HepG2 (cell line): ENCODE results near the gene DUSP16. TPM values are rescaled to one million over a fixed set of nuclear protein-coding genes. Genes with fewer than 3 reads are reported as not detected.

Experiments used
- ETV5 ChIP-seq: IDR thresholded peaks from 2 replicates; pipeline ENCODE4 v1.6.1; 2018; ENCODE audit warnings: missing biosample characterization, missing genetic modification reagents, inconsistent platforms, borderline replicate concordance
- GTF3A ChIP-seq: sonication (generic); formaldehyde crosslinking; conservative IDR thresholded peaks from 2 replicates; pipeline ENCODE4 v1.4.0; 2020; ENCODE audit warnings: mild to moderate bottlenecking, missing genetic modification reagents
- IKZF4 ChIP-seq: sonication (generic); formaldehyde crosslinking; IDR thresholded peaks from 2 replicates; pipeline ENCODE4 v1.5.1; 2020; ENCODE audit warnings: borderline replicate concordance, mild to moderate bottlenecking, low read depth, missing genetic modification reagents; ENCODE audit errors: not compliant biosample characterization
- ZFP36 ChIP-seq: fragments of 150-350 bp; IDR thresholded peaks from 2 replicates; pipeline ENCODE4 v1.6.1; 2018; ENCODE audit warnings: borderline replicate concordance, low read length, low read depth; ENCODE audit not compliant: partially characterized antibody
- ZFYVE20 ChIP-seq: sonication (generic); formaldehyde crosslinking; IDR thresholded peaks from 2 replicates; pipeline ENCODE4 v1.8.0; 2023; ENCODE audit warnings: low read depth, mild to moderate bottlenecking, moderate library complexity, missing genetic modification reagents, borderline replicate concordance
- ZNF232 ChIP-seq: sonication (generic); formaldehyde crosslinking; IDR thresholded peaks from 2 replicates; pipeline ENCODE4 v1.4.0; 2020; ENCODE audit warnings: missing genetic modification reagents, borderline replicate concordance
- ZNF367 ChIP-seq: sonication (generic); formaldehyde crosslinking; IDR thresholded peaks from 2 replicates; pipeline ENCODE4 v1.4.0; 2020; ENCODE audit warnings: missing genetic modification reagents, borderline replicate concordance
- ZNF674 ChIP-seq: sonication (generic); formaldehyde crosslinking; IDR thresholded peaks from 2 replicates; pipeline ENCODE4 v1.5.0; 2020; ENCODE audit warnings: low read depth, mild to moderate bottlenecking, missing genetic modification reagents
- ZNF713 ChIP-seq: sonication (generic); formaldehyde crosslinking; IDR thresholded peaks from 2 replicates; pipeline ENCODE4 v1.4.0; 2020; ENCODE audit warnings: mild to moderate bottlenecking, missing genetic modification reagents
- ZNF792 ChIP-seq: IDR thresholded peaks from 2 replicates; pipeline ENCODE4 v1.6.1; 2016
- polyA plus RNA-seq, 8 experiments: library from polyadenylated mRNA; depleted of rRNA in 3 of 8; stranded (reverse) in 7 of 8; unstranded in 1 of 8; fragments of >200 nt; fragmentation: Illumina TruSeq in 4 of 8; extraction: Trizol in 4 of 8; gene quantifications; 2 replicates each; pipeline versions ENCODE4 v1.2.1 to v1.2.3, GENCODE V29; 2011 to 2016; ENCODE audit warnings: low read depth in 4 of 8, missing spikeins in 1 of 8, mixed read lengths in 1 of 8; ENCODE audit not compliant: insufficient read depth in 1 of 8
- total RNA-seq, 5 experiments: library from RNA; depleted of rRNA; stranded (reverse); fragments of >200 nt; fragmentation: Illumina TruSeq; extraction: Trizol; gene quantifications; 2 replicates each; pipeline ENCODE4 v1.2.3, GENCODE V29; 2016; ENCODE audit warnings: low read depth in 1 of 5
- TF ChIP-seq, protein P1 (sequence below): sonication (generic); formaldehyde crosslinking; IDR thresholded peaks from 2 replicates; pipeline ENCODE4 v1.8.1; 2023; ENCODE audit warnings: mild to moderate bottlenecking, inconsistent platforms, moderate library complexity, missing genetic modification reagents, borderline replicate concordance
- TF ChIP-seq, protein P2 (sequence below): sonication (generic); formaldehyde crosslinking; conservative IDR thresholded peaks from 2 replicates; pipeline ENCODE4 v1.4.0; 2020; ENCODE audit warnings: missing genetic modification reagents
- TF ChIP-seq, protein P3 (sequence below): sonication (generic); formaldehyde crosslinking; IDR thresholded peaks from 2 replicates; pipeline ENCODE4 v1.9.0; 2021; ENCODE audit warnings: missing genetic modification reagents, borderline replicate concordance

DUSP16 gene
- total and polyA plus RNA-seq, 2 of the 13 experiments (the other 11 are each of a cell fraction or from before 2014, with no cell fraction given): 45.7 to 46.6 TPM

DNA sequence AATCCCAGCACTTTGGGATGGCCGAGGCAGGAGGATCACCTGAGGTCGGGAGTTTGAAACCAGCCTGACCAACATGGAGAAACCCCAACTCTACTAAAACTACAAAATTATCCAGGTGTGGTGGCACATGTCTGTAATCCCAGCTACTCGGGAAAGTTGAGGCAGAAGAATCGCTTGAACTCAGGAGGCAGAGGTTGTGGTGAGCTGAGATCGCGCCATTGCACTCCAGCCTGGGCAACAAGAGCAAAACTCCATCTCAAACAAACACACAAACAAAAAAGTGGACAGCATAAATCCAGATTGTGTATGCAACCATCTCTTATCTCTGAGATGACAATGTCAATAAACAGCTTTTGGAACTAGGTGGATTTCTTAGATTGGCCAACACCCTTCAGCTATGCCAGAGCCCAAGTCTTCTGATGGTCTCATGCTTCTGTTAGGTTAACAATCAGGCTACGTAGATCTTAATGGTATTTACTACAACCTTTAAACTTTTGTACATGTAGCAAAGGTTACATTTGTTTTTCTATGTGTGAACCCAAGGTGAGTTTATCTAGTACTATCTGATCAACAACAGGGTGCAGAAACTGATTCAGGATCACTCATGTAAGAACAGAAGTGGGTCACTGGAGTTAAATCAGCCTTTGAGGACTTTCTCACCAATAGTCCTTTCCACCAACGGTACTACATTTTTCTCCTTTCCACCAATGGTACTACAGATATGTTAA lies 73.7 kb downstream of the DUSP16 start (continued):
- TF ChIP-seq, protein P1, sequence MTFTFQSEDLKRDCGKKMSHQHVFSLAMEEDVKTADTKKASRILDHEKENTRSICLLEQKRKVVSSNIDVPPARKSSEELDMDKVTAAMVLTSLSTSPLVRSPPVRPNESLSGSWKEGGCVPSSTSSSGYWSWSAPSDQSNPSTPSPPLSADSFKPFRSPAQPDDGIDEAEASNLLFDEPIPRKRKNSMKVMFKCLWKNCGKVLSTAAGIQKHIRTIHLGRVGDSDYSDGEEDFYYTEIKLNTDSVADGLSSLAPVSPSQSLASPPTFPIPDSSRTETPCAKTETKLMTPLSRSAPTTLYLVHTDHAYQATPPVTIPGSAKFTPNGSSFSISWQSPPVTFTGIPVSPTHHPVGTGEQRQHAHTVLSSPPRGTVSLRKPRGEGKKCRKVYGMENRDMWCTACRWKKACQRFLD (CRISPR knock-in tag): no peak
- TF ChIP-seq ZNF232 (CRISPR knock-in tag) (no peak), ETV5 (CRISPR knock-in tag) (no peak; the same call in 1 of the 2 replicates), ZNF674 (CRISPR knock-in tag) (no peak), ZFP36 (no peak), IKZF4 (CRISPR knock-in tag) (no peak), ZNF713 (no peak), ZNF792 (CRISPR knock-in tag) (no peak), ZNF367 (CRISPR knock-in tag) (no peak), ZFYVE20 (CRISPR knock-in tag) (no peak), GTF3A (CRISPR knock-in tag) (no peak)
- TF ChIP-seq, protein P2, sequence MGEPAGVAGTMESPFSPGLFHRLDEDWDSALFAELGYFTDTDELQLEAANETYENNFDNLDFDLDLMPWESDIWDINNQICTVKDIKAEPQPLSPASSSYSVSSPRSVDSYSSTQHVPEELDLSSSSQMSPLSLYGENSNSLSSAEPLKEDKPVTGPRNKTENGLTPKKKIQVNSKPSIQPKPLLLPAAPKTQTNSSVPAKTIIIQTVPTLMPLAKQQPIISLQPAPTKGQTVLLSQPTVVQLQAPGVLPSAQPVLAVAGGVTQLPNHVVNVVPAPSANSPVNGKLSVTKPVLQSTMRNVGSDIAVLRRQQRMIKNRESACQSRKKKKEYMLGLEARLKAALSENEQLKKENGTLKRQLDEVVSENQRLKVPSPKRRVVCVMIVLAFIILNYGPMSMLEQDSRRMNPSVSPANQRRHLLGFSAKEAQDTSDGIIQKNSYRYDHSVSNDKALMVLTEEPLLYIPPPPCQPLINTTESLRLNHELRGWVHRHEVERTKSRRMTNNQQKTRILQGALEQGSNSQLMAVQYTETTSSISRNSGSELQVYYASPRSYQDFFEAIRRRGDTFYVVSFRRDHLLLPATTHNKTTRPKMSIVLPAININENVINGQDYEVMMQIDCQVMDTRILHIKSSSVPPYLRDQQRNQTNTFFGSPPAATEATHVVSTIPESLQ (CRISPR knock-in tag): no peak
- TF ChIP-seq, protein P3, sequence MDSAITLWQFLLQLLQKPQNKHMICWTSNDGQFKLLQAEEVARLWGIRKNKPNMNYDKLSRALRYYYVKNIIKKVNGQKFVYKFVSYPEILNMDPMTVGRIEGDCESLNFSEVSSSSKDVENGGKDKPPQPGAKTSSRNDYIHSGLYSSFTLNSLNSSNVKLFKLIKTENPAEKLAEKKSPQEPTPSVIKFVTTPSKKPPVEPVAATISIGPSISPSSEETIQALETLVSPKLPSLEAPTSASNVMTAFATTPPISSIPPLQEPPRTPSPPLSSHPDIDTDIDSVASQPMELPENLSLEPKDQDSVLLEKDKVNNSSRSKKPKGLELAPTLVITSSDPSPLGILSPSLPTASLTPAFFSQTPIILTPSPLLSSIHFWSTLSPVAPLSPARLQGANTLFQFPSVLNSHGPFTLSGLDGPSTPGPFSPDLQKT (CRISPR knock-in tag): no peak
